HCT116 (cell line): ENCODE results near the gene CACNA1A. TPM values are rescaled to one million over a fixed set of nuclear protein-coding genes. Genes with fewer than 3 reads are reported as not detected.

Experiments used
- ATAC-seq: fragments of 200-7000 bp; cut with Tn5 transposase; 2 replicates; pipeline ENCODE4 v1.9.1; 2020; ENCODE audit warnings: mild to moderate bottlenecking, moderate library complexity
- BruUV-seq: library from RNA; stranded (reverse); fragments of 400-500 nt; replicated peaks from 2 replicates; lab custom pipeline; 2021; lab: Mats Ljungman, UMichigan
- CTCF ChIA-PET: fragments of 300-600 bp; sonication (Branson Sonifier 250); formaldehyde crosslinking; loops from one replicate; lab custom pipeline; 2021; ENCODE audit warnings: antibody characterized with exemption; lab: Charles Lee
- POLR2A ChIA-PET: fragments of 300-600, 350-600 bp; sonication (Branson Sonifier 250); formaldehyde crosslinking; loops from one replicate; lab custom pipeline; 2021; ENCODE audit warnings: antibody characterized with exemption; lab: Charles Lee
- RAD21 ChIA-PET, 2 experiments: fragments of 300-600 bp; sonication (Branson Sonifier 250); formaldehyde crosslinking; loops; one replicate each; lab custom pipeline; 2023; ENCODE audit warnings: low total read pairs in 2 of 2; ENCODE audit not compliant: uncharacterized antibody in 2 of 2, unreplicated experiment in 2 of 2, low non-redundant PET in 1 of 2; lab: Charles Lee
- DNase-seq: peaks from one replicate; pipeline ENCODE4 v3.0.0-alpha.2; 2010; ENCODE audit warnings: low read depth, low spot score
- H2AFZ ChIP-seq: fragments of 200-600 bp; shearing (Covaris generic), sonication (generic); 2 replicates; pipeline ENCODE4 v1.6.1; 2017; ENCODE audit warnings: low read depth, mixed run types, mixed read lengths, antibody characterized with exemption, low read length; ENCODE audit not compliant: poor library complexity, severe bottlenecking
- H3K27ac ChIP-seq: 2 replicates; pipeline ENCODE4 v1.5.1; 2012; ENCODE audit warnings: low read depth, low read length
- H3K27me3 ChIP-seq: fragments of 200-600 bp; sonication (generic); 2 replicates; pipeline ENCODE4 v1.6.1; 2016; ENCODE audit warnings: mixed run types, low read length, mixed read lengths; ENCODE audit not compliant: insufficient read depth
- H3K36me3 ChIP-seq, 2 experiments: fragments of 200-500 bp in 1 of 2; fragments of 200-600 bp in 1 of 2; sonication (Bioruptor generic) in 1 of 2; sonication (generic) in 1 of 2; 2 replicates each; pipeline versions ENCODE4 v1.5.1 to v1.6.1; 2014 to 2016; ENCODE audit warnings: low read length in 2 of 2, inconsistent platforms in 1 of 2, mixed read lengths in 1 of 2, mixed run types in 1 of 2; ENCODE audit not compliant: insufficient read depth in 2 of 2, control insufficient read depth in 1 of 2
- H3K4me1 ChIP-seq, 2 experiments: fragments of 200-600 bp in 1 of 2; sonication (generic) in 1 of 2; 2 replicates each; pipeline versions ENCODE4 v1.5.1 to v1.6.1; 2012 to 2017; ENCODE audit warnings: low read length in 2 of 2, inconsistent platforms in 1 of 2, mild to moderate bottlenecking in 1 of 2, mixed read lengths in 1 of 2, mixed run types in 1 of 2, moderate library complexity in 1 of 2; ENCODE audit not compliant: insufficient read depth in 2 of 2, control insufficient read depth in 1 of 2
- H3K4me2 ChIP-seq: fragments of 200-600 bp; sonication (generic); 2 replicates; pipeline ENCODE4 v1.6.1; 2017; ENCODE audit warnings: mixed run types, low read length, mixed read lengths
- H3K4me3 ChIP-seq, 2 experiments: fragments of 200-600 bp in 1 of 2; sonication (generic) in 1 of 2; replicated peaks in 1 of 2; 2 replicates each; pipeline ENCODE4 v1.5.1; 2011 to 2016; ENCODE audit warnings: low read length in 2 of 2, control low read depth in 1 of 2, low read depth in 1 of 2, mild to moderate bottlenecking in 1 of 2, mixed read lengths in 1 of 2, mixed run types in 1 of 2
- H3K79me2 ChIP-seq: fragments of 200-600 bp; sonication (generic); 2 replicates; pipeline ENCODE4 v1.6.1; 2017; ENCODE audit warnings: mild to moderate bottlenecking, mixed run types, low read length, moderate library complexity, mixed read lengths; ENCODE audit not compliant: insufficient read depth
- H3K9ac ChIP-seq: fragments of 200-600 bp; sonication (generic); 2 replicates; pipeline ENCODE4 v1.6.1; 2016; ENCODE audit warnings: low read length, mixed read lengths
- H3K9me2 ChIP-seq: fragments of 200-600 bp; sonication (generic), shearing (Covaris generic); 2 replicates; pipeline ENCODE4 v1.6.1; 2017; ENCODE audit warnings: mixed run types, mild to moderate bottlenecking, moderate library complexity; ENCODE audit not compliant: insufficient read depth
- H3K9me3 ChIP-seq, 2 experiments: fragments of 200-500 bp in 1 of 2; fragments of 200-600 bp in 1 of 2; sonication (Bioruptor generic) in 1 of 2; sonication (generic) in 1 of 2; 2 replicates each; pipeline ENCODE4 v1.6.1; 2014 to 2017; ENCODE audit warnings: low read length in 2 of 2, mixed read lengths in 2 of 2, inconsistent platforms in 1 of 2, low read depth in 1 of 2, mild to moderate bottlenecking in 1 of 2, mixed run types in 1 of 2, moderate library complexity in 1 of 2; ENCODE audit not compliant: control insufficient read depth in 1 of 2, insufficient read depth in 1 of 2
- H4K20me1 ChIP-seq: fragments of 200-600 bp; sonication (generic), shearing (Covaris generic); 2 replicates; pipeline ENCODE4 v1.6.1; 2017; ENCODE audit warnings: mixed run types, mild to moderate bottlenecking, moderate library complexity; ENCODE audit not compliant: insufficient read depth
- ATF3 ChIP-seq: IDR thresholded peaks from 2 replicates; pipeline ENCODE4 v1.6.1; 2012
- CTCF ChIP-seq, 3 experiments: fragments of 200-600 bp in 1 of 3; sonication (generic) in 1 of 3; IDR thresholded peaks in 2 of 3; conservative IDR thresholded peaks in 1 of 3; 2 replicates each; pipeline ENCODE4 v1.5.1; 2012 to 2017; ENCODE audit warnings: low read depth in 2 of 3, low read length in 2 of 3, antibody characterized with exemption in 1 of 3, borderline replicate concordance in 1 of 3, control low read depth in 1 of 3, mild to moderate bottlenecking in 1 of 3, mixed read lengths in 1 of 3, mixed run types in 1 of 3, moderate library complexity in 1 of 3; ENCODE audit not compliant: insufficient read depth in 1 of 3
- EGR1 ChIP-seq: IDR thresholded peaks from 2 replicates; pipeline ENCODE4 v1.6.1; 2012; ENCODE audit warnings: low read depth
- ELF1 ChIP-seq: IDR thresholded peaks from 2 replicates; pipeline ENCODE4 v1.6.1; 2012; ENCODE audit warnings: low read depth, borderline replicate concordance
- EZH2 ChIP-seq: fragments of 200-600 bp; sonication (generic); IDR thresholded peaks from 2 replicates; pipeline ENCODE4 v1.6.1; 2017; ENCODE audit warnings: antibody characterized with exemption, mixed run types
- JUND ChIP-seq: IDR thresholded peaks from 2 replicates; pipeline ENCODE4 v1.6.1; 2012
- MAX ChIP-seq: IDR thresholded peaks from 2 replicates; pipeline ENCODE4 v1.6.1; 2012
- POLR2A ChIP-seq: IDR thresholded peaks from 2 replicates; pipeline ENCODE4 v1.7.0; 2011; ENCODE audit warnings: borderline replicate concordance; ENCODE audit not compliant: insufficient read depth, insufficient read length; ENCODE audit errors: extremely low read depth
- POLR2AphosphoS5 ChIP-seq: IDR thresholded peaks from 2 replicates; pipeline ENCODE4 v1.6.1; 2011; ENCODE audit warnings: mild to moderate bottlenecking, low read depth, low read length, moderate library complexity
- RAD21 ChIP-seq: IDR thresholded peaks from 2 replicates; pipeline ENCODE4 v1.6.1; 2012; ENCODE audit warnings: low read depth, mild to moderate bottlenecking
- REST ChIP-seq: IDR thresholded peaks from 2 replicates; pipeline ENCODE4 v1.6.1; 2012; ENCODE audit warnings: low read depth
- SIN3A ChIP-seq: IDR thresholded peaks from 2 replicates; pipeline ENCODE4 v1.6.1; 2012; ENCODE audit warnings: low read depth
- SP1 ChIP-seq: IDR thresholded peaks from 2 replicates; pipeline ENCODE4 v1.6.1; 2012; ENCODE audit warnings: low read depth
- SRF ChIP-seq: IDR thresholded peaks from 2 replicates; pipeline ENCODE4 v1.6.1; 2012; ENCODE audit warnings: low read depth
- TCF7L2 ChIP-seq: IDR thresholded peaks from 2 replicates; pipeline ENCODE4 v1.7.0; 2011; ENCODE audit warnings: borderline replicate concordance, inconsistent platforms; ENCODE audit not compliant: insufficient read depth, insufficient read length; ENCODE audit errors: extremely low read depth
- ZBTB33 ChIP-seq: IDR thresholded peaks from 2 replicates; pipeline ENCODE4 v1.6.1; 2011; ENCODE audit warnings: mild to moderate bottlenecking, low read length, moderate library complexity; ENCODE audit not compliant: insufficient replicate concordance; ENCODE audit errors: extremely low read depth
- ZNF274 ChIP-seq: fragments of 200-500 bp; sonication (Bioruptor generic); IDR thresholded peaks from 2 replicates; pipeline ENCODE4 v1.6.1; 2014; ENCODE audit warnings: mild to moderate bottlenecking, low read depth, low read length, inconsistent platforms
- intact Hi-C: fragments of 100-400 bp; cut with micrococcal nuclease; formaldehyde crosslinking; loops from 2 replicates; pipeline ENCODE4 v1.10.0; 2022
- total RNA-seq: library from RNA; stranded (reverse); gene quantifications from one replicate; pipeline ENCODE4 v1.2.1, GENCODE V29; 2021; ENCODE audit not compliant: unreplicated experiment

The CACNA1A gene
- total RNA-seq, 1 experiment from 2014 or later, result 7.5 TPM

GRCh38 chr19:13502231-13502630, 4.0 kb downstream of the CACNA1A start:
- Histone ChIP-seq H3K79me2 (no peaks in the 10 kb centered on the region), H3K36me3 (no peaks in the 10 kb centered on the region), H3K9me3 (no peaks in the 10 kb centered on the region), H3K27me3 (peaks cover 59% of the 10 kb centered on the region), H4K20me1 (no peaks in the 10 kb centered on the region), H3K4me1 (no peaks in the 10 kb centered on the region), H3K27ac (no peak overlapping the region), H3K4me2 (no peak overlapping the region), H3K4me3 (no peak overlapping the region), H3K9me2 (no peaks in the 10 kb centered on the region), H3K9ac (no peak overlapping the region), H2AFZ (no peak overlapping the region)
- ATAC-seq (no peak), DNase-seq (no peak)
- POLR2A ChIA-PET, result no interaction called here
- no TSS peak for BruUV-seq
- TF ChIP-seq MAX (no peak), JUND (no peak), ELF1 (no peak), RAD21 (no peak), POLR2A (no peak), CTCF (IDR thresholded peaks at IDR 0.05 in 2 of 3, conservative IDR thresholded peaks at IDR 0.05 in 1 of 3; ENCODE audit: borderline replicate concordance in 1 of 3, insufficient read depth in 1 of 3, low read depth in 2 of 3, low read length in 2 of 3) (no peak), REST (no peak), ZBTB33 (no peak), SIN3A (no peak), EZH2 (no peak), POLR2AphosphoS5 (no peak), ATF3 (no peak), EGR1 (no peak), SP1 (no peak), ZNF274 (no peak), TCF7L2 (no peak), SRF (no peak)
- RAD21 ChIA-PET, result no interaction called here
- intact Hi-C loops, result no loop called here
- CTCF ChIA-PET, result no interaction called here
